ENCODE data around the gene BICD1.
"Not testable (repeated sequence)": the region's sequence is repeated elsewhere in the genome, so short reads cannot be mapped to it uniquely, and the experiment has no call there.

BICD1 gene

GRCh38 chr12:32274665-32275064, 168.0 kb downstream of the BICD1 start:
- no peak for DNase-seq (ENCODE audit: low read depth in 2 of 3, low spot score in 1 of 3)

GRCh38 chr12:32275520-32275919, 168.9 kb downstream of the BICD1 start:
- DNase-seq (ENCODE audit: low read depth in 2 of 3, low spot score in 1 of 3): not testable (repeated sequence)

GRCh38 chr12:32277774-32278173, 171.1 kb downstream of the BICD1 start:
- no peak for DNase-seq (ENCODE audit: low read depth in 2 of 3, low spot score in 1 of 3)

- no peak for DNase-seq (ENCODE audit: low read depth in 2 of 3, low spot score in 1 of 3)
Measured at GRCh38 chr12:32281098-32281497, 174.5 kb downstream of the BICD1 start.

GRCh38 chr12:32284561-32284960, 177.9 kb downstream of the BICD1 start:
- no peak for DNase-seq (ENCODE audit: low read depth in 2 of 3, low spot score in 1 of 3)

GRCh38 chr12:32285021-32285420, 178.4 kb downstream of the BICD1 start:
- DNase-seq (ENCODE audit: low read depth in 2 of 3, low spot score in 1 of 3): no peak

- no peak for DNase-seq (ENCODE audit: low read depth in 2 of 3, low spot score in 1 of 3)
Measured at GRCh38 chr12:32285489-32285888, 178.8 kb downstream of the BICD1 start.

- no peak for DNase-seq (ENCODE audit: low read depth in 2 of 3, low spot score in 1 of 3)
Measured at GRCh38 chr12:32290411-32290810, 183.8 kb downstream of the BICD1 start.

GRCh38 chr12:32292151-32292550, 185.5 kb downstream of the BICD1 start:
- DNase-seq (ENCODE audit: low read depth in 2 of 3, low spot score in 1 of 3): no peak

GRCh38 chr12:32293808-32294419, 187.3 kb downstream of the BICD1 start:
- DNase-seq (ENCODE audit: low read depth in 2 of 3, low spot score in 1 of 3): no peak

GRCh38 chr12:32296567-32296966, 189.9 kb downstream of the BICD1 start:
- no peak for DNase-seq (ENCODE audit: low read depth in 2 of 3, low spot score in 1 of 3)

GRCh38 chr12:32298917-32299316, 192.3 kb downstream of the BICD1 start:
- DNase-seq (ENCODE audit: low read depth in 2 of 3, low spot score in 1 of 3): no peak

GRCh38 chr12:32301216-32301615, 194.6 kb downstream of the BICD1 start:
- DNase-seq (ENCODE audit: low read depth in 2 of 3, low spot score in 1 of 3): no peak

- DNase-seq (ENCODE audit: low read depth in 2 of 3, low spot score in 1 of 3): no peak
Measured at GRCh38 chr12:32302218-32303173, 195.8 kb downstream of the BICD1 start.

- no peak for DNase-seq (ENCODE audit: low read depth in 2 of 3, low spot score in 1 of 3)
Measured at GRCh38 chr12:32303174-32303549, 196.5 kb downstream of the BICD1 start.

GRCh38 chr12:32305163-32305562, 198.5 kb downstream of the BICD1 start:
- DNase-seq (ENCODE audit: low read depth in 2 of 3, low spot score in 1 of 3): peak in 1 of 3 donors; percentile 7

GRCh38 chr12:32307326-32307725, 200.7 kb downstream of the BICD1 start:
- no peak for DNase-seq (ENCODE audit: low read depth in 2 of 3, low spot score in 1 of 3)

- no peak for DNase-seq (ENCODE audit: low read depth in 2 of 3, low spot score in 1 of 3)
Measured at GRCh38 chr12:32309811-32310736, 203.4 kb downstream of the BICD1 start.

- DNase-seq (ENCODE audit: low read depth in 2 of 3, low spot score in 1 of 3): no peak
Measured at GRCh38 chr12:32312049-32312670, 205.5 kb downstream of the BICD1 start.

GRCh38 chr12:32322354-32322753, 215.7 kb downstream of the BICD1 start:
- DNase-seq (ENCODE audit: low read depth in 2 of 3, low spot score in 1 of 3): no peak

- DNase-seq (ENCODE audit: low read depth in 2 of 3, low spot score in 1 of 3): no peak
Measured at GRCh38 chr12:32331133-32331532, 224.5 kb downstream of the BICD1 start.

Data from stimulated activated CD4-positive, alpha-beta T cell treated with anti-CD3 and anti-CD28 coated beads, Interleukin-12 subunit alpha, Interleukin-12 subunit beta, amount 100 ng/mL, for 48 hours (primary cell).